ENCODE measurements around the gene ROS1.

The ROS1 gene

DNA sequence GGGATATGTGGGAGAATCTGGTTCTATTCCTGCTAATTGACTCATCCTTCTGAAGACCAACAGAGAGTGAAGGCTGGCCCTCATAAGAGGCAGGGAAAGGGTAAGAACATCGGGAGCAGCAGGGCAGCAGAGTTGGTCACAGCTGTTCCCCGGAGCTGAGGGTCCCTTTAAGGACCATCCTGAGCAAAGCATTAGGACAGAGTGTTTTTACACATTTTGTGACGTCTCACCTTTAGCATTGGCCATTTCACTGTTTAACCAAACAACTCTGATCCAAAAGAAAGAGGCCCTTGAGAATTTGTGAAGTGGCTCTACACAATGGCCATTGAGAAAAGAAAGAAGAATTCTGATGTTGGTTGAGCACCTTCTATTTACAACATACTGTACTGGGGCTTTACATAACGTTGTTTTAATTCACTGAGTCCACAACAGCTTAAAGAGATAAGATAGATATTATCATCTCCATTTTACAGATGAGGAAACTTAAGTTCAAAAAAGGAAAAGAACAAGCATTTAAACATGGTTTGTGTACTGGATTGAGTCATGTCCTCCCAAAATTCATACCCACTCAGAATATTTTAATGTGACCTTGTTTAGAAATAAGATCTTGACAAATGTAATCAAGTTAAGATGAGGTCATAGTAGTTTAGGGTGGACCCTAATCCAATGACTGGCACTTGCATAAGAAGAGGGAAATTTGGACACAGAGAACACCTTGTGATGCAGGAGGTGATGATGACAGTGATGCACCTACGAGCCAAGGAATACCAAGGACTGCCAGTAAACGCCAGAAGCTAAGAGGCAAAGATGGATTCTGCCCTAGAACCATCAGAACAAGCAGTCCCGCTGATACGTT lies 98.4 kb downstream of the ROS1 start:
- no peak for DNase-seq (ENCODE audit: low read depth, low spot score)
- no peak overlapping the region for H3K27ac ChIP-seq

DNA sequence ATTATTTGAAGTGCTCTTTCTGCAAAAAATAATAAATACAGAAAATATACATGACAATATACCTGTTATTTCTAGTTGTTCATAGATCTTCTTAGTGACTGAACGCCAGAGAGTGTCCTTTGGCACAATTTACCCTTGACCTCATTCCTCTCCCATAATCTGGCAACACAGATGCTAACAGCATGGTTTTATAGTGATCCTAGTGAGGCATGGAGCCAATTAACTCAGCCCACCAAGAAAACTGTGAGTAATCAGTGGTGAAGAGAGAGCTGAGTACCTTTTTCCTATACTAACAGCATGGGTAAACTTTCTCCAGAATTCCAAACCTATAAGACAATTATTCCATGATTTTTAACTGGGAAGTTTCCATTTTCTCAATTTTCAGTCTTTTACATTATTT lies 99.3 kb downstream of the ROS1 start:
- DNase-seq (ENCODE audit: low read depth, low spot score) = no peak
- H3K27ac ChIP-seq = no peak overlapping the region

GRCh38 chr6:117317261-117317660 lies 108.5 kb downstream of the ROS1 start:
- no peak overlapping the region for H3K27ac ChIP-seq
- no peak for DNase-seq (ENCODE audit: low read depth, low spot score)

GRCh38 chr6:117311726-117312125 lies 114.0 kb downstream of the ROS1 start:
- H3K27ac ChIP-seq = no peak overlapping the region
- no peak for DNase-seq (ENCODE audit: low read depth, low spot score)

DNA sequence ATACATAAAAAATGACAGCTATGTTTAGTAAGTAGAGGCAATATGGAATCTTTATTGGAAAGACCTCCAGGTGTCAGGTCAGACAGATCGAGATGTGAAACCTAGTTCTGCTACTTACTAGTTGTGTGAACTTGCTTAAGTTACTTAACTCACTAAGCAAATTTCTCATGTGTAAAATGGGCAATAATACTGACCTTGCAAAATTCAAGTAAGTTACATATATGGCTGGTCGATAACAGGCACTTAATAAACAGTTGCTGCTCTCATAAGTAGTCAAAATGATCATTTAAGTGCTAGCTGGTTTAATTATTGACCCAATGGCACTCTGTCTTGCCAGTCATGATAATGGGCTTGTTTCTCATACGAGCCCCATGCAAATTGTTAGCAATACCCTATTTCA lies 114.4 kb downstream of the ROS1 start:
- no peak for DNase-seq (ENCODE audit: low read depth, low spot score)
- H3K27ac ChIP-seq = no peak overlapping the region

GRCh38 chr6:117309611-117310010 lies 116.1 kb downstream of the ROS1 start:
- H3K27ac ChIP-seq = no peak overlapping the region
- DNase-seq (ENCODE audit: low read depth, low spot score) = no peak

GRCh38 chr6:117309069-117309468 lies 116.7 kb downstream of the ROS1 start:
- H3K27ac ChIP-seq = no peak overlapping the region
- no peak for DNase-seq (ENCODE audit: low read depth, low spot score)

GRCh38 chr6:117307655-117308054 lies 118.1 kb downstream of the ROS1 start:
- no peak overlapping the region for H3K27ac ChIP-seq
- DNase-seq (ENCODE audit: low read depth, low spot score) = no peak

- no peak overlapping the region for H3K27ac ChIP-seq
- no peak for DNase-seq (ENCODE audit: low read depth, low spot score)
Observed at GRCh38 chr6:117306227-117306790, 119.4 kb downstream of the ROS1 start.

DNA sequence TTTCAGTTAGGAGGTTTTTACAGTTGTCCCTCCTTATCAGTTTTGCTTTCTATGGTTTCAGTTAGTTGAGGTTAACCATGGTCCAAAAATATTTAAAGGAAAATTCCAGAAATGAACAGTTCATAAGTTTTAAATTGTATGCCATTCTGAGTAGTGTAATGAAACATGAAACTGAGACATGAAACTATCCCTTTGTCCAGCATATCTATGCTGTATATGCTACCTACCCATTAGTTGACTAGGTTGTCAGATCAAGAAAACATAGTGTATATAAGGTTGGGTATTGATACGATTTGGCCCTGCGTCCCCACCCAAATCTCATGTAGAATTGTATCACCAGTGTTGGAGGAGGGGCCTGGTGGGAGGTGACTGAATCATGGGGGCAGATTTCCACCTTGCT lies 121.3 kb downstream of the ROS1 start:
- DNase-seq (ENCODE audit: low read depth, low spot score) = no peak
- no peak overlapping the region for H3K27ac ChIP-seq

DNA sequence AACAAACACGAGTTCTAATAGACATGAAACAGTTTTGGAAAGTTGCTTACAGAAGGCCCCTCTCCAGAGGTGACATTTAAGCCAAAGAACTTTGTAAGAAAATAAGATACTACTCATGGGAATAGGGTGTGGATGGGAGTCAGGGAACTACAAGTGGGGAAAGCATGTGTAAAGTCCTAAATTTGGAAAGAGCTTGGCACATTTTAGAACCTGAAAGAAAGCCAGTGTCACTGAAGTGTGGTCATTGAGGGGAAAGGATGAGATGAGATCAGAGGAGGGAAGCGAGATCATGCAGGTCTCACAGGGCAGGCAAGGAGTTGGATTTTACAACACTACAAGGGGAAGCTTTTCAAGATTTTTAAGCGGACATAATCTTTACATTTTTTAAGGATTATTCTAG lies 122.4 kb downstream of the ROS1 start:
- DNase-seq (ENCODE audit: low read depth, low spot score) = no peak
- H3K27ac ChIP-seq = no peak overlapping the region

DNA sequence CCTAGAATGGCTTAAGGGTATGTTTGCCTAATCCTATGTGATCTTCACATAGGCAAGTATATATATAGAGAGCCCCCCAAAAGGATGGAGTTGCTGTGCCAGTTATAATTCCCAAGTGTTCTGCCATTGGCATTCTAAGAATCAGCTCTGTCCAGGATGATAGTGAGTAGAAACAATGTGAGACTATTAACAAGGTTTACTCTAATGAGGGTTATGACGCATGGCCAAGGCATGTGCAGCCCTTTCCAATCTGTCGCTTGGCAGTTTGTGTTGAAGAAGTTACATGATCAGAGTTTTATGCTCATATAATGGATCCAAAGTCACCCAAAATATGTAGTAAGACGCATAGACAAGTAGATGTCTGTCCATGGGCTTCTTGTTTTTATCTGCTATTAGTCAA lies 126.8 kb downstream of the ROS1 start:
- DNase-seq (ENCODE audit: low read depth, low spot score) = no peak
- no peak overlapping the region for H3K27ac ChIP-seq

GRCh38 chr6:117290173-117290846 lies 135.4 kb downstream of the ROS1 start:
- no peak for DNase-seq (ENCODE audit: low read depth, low spot score)
- no peak overlapping the region for H3K27ac ChIP-seq

DNA sequence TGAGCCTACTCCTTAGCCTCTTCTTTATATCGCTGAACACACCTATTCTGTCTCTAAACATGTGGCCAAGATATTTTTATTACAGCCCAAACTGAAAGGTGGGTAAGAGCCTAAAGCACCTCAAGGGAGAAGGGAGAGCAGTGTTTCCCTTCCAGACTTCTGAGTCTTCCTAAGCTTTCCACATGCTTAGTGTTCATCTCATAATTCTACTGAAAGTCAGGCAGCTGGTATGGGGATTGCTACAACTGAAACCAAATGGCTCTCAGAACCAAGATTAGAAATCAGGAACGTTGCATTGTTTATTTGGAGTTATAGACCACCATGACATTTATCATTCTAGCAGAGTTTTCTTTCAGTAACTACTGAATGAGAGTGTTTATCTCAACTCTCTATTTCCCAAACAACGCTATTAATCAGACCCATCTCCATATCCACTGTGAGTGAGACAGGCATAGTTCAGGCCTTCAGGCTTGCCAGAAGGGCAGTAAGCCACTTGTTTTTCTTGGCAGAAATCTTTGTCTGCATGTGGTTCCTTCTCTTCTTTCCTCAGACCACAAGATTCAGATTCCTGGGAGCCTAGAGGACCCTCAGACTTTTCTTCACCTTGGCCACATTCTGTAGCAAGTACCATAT lies 137.5 kb downstream of the ROS1 start:
- DNase-seq (ENCODE audit: low read depth, low spot score) = no peak
- H3K27ac ChIP-seq = no peak overlapping the region

- no peak overlapping the region for H3K27ac ChIP-seq
- DNase-seq (ENCODE audit: low read depth, low spot score) = no peak
Observed at GRCh38 chr6:117280922-117281321, 144.8 kb downstream of the ROS1 start.

DNA sequence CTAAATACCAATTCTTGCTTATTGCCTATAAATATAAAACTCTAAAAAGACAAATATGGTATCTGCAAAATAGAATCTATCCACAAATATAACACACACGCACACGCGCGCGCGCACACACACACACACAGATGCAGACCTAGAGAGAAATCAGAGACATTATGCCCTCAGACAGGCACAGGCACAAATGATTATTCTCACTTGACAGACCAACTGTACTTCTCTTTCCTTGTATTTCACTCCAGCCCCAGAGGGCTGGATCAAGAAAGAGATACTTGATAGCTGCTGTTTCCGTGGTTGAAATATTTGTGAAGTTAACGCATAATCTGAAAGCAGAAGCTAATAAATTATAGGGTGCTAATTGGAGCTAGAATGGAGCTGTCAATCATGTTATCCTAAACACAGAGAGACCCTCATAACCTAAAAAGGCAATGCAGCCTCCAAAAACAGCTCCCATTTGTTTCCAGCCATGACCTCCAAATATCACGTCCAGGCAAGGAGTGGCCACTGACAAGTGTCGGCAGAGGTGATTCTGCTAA lies 148.9 kb downstream of the ROS1 start:
- H3K27ac ChIP-seq = no peak overlapping the region
- no peak for DNase-seq (ENCODE audit: low read depth, low spot score)

DNA sequence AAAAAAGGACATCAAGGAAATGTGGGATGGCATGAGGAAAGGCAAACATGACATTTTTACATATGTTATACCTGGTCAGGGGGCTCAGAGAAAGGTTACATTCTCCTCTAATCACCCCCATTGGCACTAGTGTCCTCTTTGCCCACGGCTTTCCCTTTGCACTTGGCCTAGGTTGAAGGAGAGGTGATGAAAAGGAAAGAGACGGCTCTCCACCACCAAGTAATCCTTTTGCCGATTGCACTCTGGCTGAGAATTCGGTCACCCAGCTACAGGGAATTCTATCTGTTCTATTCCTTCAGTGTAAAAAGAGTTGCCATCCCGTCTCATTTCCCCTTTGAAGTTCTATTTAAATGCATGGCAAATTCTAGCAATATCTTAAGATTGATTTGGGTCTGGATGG lies 150.0 kb downstream of the ROS1 start:
- no peak for DNase-seq (ENCODE audit: low read depth, low spot score)
- H3K27ac ChIP-seq = no peak overlapping the region

DNA sequence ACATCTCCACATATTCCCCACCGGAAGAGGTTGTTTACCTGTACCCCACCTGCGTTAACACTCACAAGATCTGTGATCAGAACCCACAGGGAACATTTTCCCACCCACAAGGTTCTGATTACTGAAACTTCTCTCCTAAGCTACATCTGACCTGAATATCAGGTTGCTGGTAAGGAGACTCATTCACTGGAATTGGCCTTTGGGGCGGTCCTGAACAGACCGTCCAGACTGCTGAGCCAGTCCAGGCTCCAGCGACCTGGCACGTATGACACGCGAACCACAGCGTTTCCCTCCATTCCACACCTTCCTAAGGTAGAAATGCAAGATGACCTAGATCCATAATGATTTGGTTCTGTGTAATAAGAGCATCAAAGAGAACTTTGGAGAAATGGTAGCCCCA lies 150.5 kb downstream of the ROS1 start:
- DNase-seq (ENCODE audit: low read depth, low spot score) = no peak
- no peak overlapping the region for H3K27ac ChIP-seq

DNA sequence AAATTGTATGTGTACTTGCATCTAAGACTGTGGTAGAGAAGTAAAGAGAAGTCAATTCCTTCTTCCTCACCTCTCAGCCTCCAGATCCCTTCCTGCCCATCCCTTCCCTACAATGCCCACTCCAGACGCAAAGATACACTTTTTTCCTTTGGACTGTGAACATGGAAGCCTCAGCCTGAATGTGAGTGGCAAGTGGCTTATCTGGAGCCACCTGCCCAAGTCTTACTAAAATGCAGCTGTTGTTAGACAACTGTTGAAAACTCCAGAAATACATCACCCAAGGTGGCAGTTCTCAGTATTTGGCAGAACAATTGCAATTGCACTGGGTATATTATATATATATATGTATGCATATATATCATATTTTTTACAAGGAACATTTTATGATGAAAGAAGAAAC lies 152.9 kb downstream of the ROS1 start:
- no peak overlapping the region for H3K27ac ChIP-seq
- no peak for DNase-seq (ENCODE audit: low read depth, low spot score)

GRCh38 chr6:117272032-117272866 lies 153.5 kb downstream of the ROS1 start:
- DNase-seq (ENCODE audit: low read depth, low spot score) = no peak
- H3K27ac ChIP-seq = no peak overlapping the region

Data from epithelial cell of prostate (primary cell).